NCI-H128 (cell line): ENCODE data around the gene ETV6.

Experiments
- DNase-seq: peaks from one replicate; lab custom pipeline; 2025; ENCODE audit not compliant: unreplicated experiment; lab: John Stamatoyannopoulos, UW

ETV6 gene

DNA sequence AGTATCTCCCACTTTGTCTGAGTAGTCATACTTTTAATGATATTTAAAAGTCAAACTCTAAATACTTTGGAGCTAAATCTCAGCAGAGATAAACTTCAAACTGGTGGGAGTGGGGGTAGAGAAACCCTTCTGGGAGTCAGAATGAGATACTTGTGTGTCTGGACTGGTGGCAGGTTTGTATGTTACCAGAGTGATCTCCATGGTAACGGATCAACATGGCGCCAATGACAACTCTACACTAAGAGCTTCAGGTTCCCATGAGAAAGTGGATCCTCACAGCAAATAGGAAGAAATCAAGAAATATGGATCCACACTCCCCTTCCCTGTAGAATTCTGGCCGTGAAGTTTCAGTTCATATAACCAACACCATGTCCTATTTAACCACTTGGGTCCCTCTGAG lies 121.9 kb downstream of the ETV6 start:
- no peak for DNase-seq

DNA sequence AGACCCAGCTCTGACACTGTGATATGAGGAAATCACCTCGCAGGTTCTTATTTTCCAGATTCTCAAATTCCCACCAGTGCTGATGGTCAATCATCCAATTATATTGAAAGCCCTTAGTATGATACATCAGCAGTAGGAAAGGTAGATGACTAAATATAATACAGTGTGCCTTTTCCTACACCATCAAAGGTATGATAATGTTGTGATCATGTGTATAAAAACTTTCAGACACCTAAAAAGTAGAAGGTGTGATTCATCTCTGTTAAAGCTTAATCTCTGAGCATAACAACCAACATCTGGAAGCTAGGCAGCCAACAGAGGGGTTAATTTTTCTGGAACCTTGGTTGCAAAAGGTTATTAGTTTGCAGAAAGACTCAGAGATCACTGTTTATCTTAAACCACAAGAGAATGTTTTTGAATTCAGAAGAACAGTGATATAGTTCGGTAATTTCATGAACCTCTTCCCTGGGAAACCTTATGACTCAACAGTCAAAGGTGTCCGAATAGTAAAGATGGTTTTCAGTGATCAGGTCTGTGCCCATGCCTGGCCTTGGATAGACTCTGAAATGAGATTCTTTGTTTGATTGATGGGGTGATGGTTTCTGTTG lies 122.5 kb downstream of the ETV6 start:
- no peak for DNase-seq

DNA sequence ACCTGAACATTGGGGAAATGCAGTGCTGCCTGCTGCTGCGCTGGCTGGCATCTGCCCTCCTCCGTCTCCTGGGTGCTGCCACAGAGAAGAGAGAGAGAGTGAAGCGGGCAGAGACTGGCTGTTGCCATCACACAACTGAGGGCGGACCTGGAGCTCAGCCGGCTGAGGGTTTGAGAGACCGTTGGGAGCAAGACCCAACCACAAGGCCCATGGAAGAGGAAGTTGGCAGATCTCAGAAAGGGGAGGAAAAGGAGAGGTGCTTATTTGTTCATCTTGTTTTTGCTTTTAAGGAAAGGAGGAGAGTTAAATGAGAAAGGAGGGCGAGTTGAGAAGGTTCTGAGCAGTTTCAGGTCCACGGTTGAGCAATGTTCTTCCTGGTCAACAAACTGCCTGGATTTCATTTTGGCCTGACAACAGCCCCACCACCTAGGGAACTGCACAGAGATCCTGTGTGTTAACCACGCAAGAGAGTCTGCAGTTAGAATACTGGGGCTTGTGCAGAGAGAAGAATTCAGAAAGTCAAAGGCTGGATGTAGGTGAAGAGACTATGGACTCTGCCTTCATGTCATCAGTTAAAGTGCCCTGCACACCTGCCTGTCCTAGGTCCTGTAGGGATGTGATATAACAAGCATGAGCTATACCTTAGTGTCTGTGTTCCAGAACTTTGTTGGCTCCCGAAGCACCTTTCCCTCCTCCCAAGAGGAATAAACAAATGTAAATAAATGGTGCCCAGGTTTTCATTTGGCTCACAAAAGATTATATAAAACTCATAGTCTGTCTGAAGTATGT lies 124.6 kb downstream of the ETV6 start:
- no peak for DNase-seq

DNA sequence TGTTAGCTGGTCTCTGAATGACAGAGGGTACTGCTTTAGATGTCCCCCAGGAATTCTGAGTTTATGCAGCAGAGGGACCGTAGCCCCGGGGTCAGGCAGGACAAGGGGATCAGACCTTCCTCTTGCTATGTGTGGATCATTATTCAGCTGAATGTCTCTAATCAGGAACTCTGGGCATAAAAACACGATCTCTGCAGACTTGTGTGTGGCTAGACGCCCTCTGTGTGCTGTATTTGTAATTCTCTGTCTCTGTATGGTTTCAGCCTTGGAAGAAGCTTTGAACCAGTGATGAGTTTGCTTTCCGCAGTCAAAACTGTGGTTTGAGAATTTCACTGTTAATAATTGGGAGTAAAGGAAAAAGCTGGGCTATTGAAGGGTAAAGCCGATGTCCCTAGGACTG lies 125.3 kb downstream of the ETV6 start:
- no peak for DNase-seq

DNA sequence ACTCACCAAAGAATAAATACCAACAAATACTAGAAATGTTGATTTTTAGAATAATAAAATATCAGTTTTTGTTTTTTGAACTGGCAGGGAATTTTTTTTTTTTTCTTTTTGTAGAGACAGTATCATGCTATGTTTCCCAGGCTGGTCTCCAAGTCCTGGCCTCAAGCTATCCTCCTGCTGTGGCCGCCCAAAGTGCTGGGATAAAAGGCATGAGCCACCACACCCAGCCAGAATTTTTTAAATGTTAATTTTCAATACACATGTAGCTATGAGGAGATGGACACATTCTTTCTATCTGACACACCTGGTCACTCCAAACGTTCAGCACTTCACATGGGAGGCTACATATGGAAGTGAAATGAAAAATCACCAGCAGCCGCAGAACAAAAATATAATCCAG lies 126.8 kb downstream of the ETV6 start:
- no peak for DNase-seq

DNA sequence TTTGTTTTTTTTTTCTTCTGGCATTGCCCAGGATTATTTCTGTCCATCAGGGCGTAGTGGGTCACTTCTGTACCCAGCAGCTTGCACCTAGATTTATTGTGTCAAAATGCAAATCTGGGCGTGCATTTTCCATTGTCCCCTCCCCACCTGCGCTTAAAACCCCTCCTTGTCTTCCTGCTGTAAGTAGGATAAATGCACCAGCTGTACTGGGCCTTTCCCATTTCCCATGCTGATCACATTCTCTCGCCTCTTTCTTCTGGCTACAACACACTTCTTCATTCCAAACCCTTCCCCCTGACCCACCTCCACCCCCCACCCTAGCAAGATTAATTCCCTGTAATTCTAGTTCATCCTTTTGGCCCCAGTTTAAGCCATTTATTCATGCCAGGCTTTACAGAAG lies 128.0 kb downstream of the ETV6 start:
- no peak for DNase-seq

DNA sequence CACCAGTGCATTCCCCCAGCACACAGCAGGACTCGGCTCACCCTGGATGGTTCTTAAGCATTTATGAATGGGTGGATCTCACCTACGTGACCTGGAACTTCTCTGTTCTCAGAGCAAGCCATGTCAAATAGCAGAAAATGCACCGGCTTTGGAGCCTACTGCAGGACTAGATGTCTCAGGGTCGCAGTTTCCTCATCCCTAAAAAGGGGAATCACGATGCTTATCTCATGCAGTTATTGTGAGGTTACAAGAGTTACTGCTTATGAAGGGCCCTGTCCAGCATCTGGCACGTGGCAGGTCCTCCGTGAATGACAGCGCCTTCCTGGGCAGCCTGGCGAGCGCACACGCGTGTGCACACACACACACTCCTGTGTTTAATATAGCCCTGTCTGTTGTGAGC lies 128.5 kb downstream of the ETV6 start:
- DNase-seq = no peak

DNA sequence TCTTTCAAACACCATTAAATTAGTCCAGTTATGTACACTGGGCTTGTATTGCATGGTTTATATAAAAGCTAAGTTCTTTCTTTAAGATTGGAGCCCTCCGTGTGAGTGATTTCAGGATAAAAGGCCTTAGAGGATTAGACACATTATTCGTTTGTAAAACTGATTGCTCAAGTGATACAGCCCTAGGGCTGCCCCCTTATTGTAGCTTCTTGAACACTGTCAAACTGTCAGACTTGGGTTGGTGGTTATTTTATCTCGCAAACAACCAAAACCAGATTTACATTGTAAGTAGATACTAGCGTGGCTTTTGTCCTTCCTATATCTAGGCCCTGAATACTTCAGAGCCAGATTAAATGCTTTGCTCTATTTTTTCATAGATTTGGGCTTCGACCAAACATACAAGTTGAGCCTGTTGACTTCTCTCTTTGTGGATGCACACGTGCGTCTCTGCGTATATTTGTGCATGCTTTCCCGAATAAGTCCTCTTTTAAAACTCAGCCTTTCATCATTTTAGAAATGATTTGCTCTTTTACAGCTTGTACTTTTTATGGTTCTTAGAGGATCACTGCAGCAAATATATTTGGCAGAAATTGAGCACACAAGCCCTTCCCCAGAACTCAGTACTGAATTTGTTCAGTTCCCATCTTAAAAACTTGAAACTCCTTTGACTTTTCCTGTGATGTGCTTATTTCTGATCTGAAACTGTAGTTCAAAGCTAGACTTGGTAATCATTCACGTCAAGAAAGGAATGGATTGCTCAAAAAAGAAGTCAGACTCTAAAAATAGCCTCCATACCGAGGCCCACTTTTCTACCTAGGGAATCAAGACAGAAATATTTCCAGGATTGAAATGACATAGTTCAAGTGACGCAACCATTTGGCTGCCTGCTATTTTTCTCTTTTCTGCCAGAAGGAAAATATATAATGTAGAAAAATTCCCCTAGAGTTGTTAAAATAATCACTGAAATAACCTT lies 129.5 kb downstream of the ETV6 start:
- no peak for DNase-seq

DNA sequence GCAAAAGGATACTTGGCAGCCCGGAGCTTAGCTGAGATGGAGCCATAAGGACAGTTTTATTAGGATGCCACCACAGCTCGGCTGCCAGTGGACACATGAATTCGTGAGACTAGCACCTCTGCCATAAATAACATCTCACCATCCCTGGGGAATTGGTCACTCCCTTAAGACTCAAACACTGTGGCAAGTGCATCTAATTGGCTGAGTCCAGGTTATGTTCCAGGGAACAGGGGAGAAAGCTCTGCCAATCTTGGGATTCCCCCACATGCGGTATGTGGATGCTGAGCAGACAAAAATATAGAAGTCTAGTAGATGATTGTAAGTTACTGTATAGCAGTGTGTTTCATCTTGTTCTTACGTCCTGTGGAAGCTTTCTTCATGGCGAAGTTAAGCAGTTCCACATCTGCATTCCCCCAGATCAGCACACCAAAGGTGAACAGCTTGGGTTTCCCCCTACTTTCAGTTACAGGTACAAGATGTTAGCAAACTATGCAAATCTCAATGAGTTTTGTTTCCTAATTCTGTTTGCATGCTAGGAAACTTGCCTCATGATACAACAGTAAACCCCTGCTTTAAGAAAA lies 131.1 kb downstream of the ETV6 start:
- DNase-seq = no peak

DNA sequence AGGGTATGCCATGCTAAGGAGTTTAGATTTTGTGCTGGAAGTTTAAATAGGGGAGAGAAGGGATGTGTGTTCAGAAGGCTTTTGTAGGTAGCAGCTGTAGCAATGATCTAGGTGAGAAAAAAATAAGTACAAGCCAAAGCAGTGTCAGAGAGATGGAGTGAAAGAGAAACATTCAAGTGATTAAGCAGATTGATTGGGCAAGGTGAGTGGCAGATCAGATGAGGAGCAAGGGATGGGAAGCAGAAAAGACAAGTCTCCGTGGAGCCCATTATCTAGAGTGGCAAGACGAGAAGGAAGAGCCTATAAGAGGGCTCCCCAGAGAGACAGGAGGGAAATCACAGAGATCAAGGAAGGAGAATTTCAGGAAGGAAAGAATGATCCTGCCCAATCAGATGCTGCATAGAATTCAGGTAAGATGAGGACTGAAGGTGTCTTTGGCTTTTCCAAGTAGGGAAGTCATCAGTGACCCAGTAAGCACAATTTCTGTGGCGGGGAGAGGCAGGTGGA lies 133.5 kb downstream of the ETV6 start:
- DNase-seq = no peak

DNA sequence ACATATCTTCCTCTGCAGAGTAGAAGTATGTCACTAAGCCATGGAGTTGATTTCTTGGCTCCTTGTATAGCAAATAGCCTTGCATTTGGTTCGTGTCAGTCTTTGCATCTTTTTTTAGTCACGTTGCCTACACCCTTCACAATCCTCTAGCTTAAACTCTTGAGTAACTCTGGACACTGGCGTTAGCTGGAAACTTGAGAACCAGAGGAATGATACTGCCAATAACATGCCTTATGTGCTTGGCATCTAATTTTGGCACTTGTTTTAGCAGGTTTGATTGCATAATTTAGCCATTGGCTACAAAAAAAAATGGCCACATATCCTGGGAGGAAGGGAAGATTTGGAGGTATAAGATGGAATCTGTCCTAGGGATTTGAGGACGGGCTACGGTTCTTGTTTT lies 136.2 kb downstream of the ETV6 start:
- DNase-seq = no peak

DNA sequence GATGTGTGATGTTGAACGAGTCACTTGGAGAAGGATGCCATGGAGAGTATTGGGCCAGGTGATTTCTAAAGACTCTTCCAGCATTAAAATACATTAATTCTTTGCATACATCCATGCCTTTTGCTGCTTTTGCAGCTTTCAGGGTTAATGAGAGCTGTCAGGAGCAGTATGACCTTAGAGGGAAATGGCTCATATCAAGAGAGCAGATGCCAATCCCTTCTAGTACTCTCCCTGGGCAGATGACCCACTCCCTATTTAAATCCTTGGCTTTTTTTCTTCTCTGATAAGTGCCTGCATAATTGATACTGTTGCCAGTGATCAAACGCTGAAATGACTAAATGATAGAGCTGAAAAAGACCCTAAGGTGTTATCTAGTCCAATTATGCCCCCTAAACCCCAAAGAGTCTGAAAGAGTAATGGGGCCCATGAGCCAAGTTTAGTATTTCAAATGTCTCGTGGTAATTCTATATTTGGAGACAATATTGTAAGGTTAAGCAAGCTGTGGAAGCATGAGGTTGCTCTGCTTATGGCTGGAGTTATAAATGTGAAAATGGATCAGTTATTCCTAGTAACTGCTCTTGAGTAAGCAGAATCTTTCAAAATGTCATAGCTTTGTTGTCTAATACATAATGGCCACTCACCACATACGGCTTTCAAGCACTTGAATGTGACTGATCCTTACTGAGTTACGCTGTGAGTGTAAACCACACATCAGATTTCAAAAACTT lies 137.3 kb downstream of the ETV6 start:
- DNase-seq = no peak

DNA sequence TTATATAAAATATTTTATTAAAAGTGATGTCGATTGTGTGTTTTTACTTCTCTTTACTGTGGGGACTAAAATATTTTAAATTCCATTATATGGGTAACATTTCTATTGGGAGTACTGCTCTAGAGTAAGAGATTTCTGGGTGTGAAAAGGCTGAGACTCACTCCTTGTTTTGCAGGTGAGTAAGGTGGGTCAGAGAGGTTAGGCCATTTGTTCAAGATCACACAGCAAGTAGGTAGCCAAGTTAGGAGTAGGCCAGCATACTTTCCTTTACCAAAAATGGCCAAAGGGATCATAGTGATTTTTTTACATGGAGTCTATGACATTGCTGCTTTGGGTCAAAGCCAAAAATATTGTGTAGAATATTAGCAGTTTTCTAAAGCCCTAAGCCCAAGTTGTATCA lies 138.0 kb downstream of the ETV6 start:
- DNase-seq = no peak

DNA sequence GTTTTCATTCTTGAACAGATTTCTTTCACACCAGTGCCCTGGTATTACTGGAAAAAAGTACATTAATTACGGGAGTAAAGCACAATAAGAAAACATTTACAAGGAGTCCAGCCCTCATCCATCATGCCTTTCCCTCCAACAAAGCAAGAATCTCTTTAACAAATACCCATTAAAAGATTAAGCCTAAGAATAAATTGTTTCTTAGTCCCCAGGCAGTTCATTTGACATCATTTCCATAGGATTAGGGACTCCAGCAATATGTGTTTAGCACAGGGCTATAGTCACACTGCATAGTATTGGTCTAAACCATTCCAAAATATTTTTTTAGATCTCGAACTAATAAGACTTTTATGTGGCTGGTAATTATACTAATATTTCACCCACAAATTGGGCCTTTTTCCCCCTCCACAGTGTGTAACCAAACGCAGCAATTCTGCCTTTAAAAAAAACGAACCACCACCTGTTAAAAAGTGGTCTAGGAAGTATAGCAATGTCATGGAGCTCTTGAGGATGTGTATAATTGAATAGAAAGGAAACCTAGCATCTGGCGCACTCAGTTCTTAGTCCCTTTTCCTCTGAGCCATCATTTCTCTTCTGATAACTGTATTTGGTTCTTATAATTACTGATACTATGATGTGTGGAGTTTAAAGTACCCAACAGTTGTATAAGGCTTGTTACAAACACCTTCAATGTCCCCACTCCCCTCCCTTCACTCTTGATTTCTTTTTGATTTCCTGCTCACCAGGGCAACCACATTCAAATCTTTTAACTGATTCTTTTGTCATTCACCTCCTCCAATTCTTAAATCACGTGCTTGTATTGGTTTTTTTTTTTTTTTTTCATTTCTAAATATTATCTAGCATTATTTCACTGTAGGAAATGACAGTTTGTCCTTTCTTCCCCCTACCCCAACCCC lies 138.7 kb downstream of the ETV6 start:
- DNase-seq = no peak

DNA sequence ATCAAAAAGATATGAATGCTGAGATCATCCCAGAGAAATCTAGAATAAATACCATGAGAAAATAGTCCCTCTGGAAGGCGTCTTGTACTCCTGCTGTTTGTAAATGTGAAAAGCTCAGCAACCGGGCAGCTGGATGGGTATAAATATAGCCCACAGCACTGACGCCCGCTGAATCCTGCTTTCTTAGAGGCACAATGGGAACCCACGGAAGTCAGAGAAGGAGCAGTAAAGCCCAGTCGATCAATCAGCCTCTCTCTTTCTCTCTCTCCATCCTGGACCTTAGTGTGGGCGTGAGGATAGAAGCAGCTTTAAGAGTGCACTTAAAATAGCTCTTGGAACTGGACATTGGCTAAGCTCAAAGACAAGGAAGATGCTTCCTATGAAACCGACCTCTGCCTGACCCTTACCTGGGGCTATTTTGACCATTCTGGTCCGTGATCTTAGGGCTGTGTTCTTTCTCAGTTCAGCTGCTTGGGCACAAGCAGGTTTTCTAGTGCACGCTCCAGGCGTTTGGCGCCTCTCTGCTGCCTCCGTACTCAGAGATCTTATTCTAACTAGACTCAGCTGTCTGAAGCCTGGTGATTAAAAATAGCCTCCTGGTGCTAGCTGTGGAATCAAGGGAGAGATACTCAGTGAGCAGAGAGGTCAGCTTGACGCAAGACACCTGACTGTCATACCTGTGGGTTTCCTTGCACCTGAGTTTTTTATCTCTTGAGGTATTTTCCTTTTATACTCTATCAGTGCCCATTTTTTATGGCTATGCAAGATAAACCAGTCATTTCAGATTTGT lies 144.6 kb downstream of the ETV6 start:
- DNase-seq = no peak

DNA sequence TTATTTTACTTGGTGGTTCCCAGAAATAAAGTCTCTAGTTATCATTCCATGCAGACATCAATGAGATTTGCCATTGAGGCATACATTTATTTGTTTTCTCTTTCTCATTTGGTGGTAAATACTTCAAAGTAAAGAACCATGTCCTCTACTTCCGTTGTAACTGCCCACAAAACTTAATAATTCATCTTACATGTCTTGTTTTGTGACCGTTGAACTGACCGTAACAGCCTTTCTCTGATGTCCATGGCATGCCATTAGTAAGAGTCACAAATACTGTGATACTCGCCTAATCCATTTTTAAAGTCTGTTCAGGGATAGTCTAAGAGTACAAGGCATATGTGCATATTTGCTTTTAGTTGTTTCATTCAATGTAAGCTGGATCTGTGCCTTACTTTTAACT lies 145.3 kb downstream of the ETV6 start:
- DNase-seq = no peak

DNA sequence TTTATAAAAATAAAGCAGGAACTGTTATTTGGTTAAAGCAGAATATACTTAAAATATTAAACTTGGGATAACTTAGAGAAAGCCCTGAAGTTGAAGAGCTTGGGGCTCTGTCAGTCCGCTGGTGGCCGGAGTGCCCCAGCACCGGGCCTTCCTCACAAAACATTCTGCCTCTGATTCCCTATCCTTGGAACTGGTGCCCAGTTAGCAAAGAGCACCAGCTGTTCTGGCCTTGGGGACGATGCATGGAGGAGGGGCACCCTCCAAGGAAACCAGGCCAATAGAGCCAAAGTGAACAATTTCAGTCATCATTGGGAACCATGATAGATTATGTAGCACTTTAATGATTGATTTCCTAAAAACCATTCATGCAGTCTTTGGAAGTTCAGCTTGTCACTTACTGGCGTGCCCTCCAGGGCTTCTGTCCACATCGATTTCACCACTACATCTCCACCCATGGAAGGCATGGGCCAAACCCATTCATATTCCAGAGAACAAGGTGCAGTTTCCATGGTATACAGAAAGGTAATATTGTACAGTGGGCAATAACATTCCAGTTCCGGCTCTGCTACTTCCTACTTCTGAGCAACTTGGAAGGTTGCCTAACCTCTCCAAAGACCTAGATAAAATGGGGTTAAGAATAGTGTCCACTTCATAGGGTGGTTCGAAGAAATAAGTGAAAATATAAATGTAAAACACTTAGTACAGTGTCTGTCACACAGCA lies 145.9 kb downstream of the ETV6 start:
- DNase-seq = no peak

DNA sequence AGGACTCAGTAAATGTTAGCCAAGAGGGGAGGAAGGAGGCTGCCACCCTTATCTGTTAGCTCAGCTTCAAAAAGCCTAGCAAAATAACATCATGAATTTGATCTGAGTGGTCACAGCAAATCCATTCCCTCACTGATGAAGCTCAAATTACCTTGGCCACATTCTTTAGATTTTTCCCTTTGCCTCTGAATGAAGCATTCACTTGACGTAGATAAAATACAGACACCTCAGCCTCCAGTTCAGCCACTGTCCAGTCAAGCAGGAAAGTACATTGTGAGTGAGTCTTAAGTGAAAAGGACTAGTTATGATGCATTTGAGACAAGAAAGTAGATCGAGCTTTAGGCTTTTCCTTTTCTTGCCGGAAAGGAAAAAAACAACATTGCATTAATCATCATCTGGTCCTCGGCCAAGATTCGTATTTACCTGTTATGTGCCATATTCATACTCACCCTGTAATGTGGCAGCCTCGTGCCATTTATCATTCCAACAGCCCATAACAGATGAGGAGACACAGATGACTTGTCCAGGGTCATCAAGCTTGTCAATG lies 146.5 kb downstream of the ETV6 start:
- DNase-seq = no peak
